ENCODE data around the gene HPGDS. TPM values are rescaled to one million over a fixed set of nuclear protein-coding genes. Genes with fewer than 3 reads are reported as not detected.

HPGDS gene
- total RNA-seq, 1 experiment from 2014 or later: 0.21 TPM

- peaks cover 16% of the 10 kb centered on the region for H3K36me3 ChIP-seq (replicated peaks; ENCODE audit: control insufficient read depth, insufficient read depth, low read length)
- no peak for DNase-seq
- H3K27me3 ChIP-seq (ENCODE audit: control insufficient read depth, insufficient read depth, low read length): no peaks in the 10 kb centered on the region
- no peak overlapping the region for H3K4me3 ChIP-seq (ENCODE audit: insufficient read depth, low read depth, low read length)
Observed at GRCh38 chr4:94276204-94276603, 66.4 kb downstream of the HPGDS start.

GRCh38 chr4:94274912-94275311, 67.7 kb downstream of the HPGDS start:
- Histone ChIP-seq H3K27me3 (ENCODE audit: control insufficient read depth, insufficient read depth, low read length) (no peaks in the 10 kb centered on the region), H3K4me3 (ENCODE audit: insufficient read depth, low read depth, low read length) (no peak overlapping the region), H3K36me3 (replicated peaks; ENCODE audit: control insufficient read depth, insufficient read depth, low read length) (peaks cover 14% of the 10 kb centered on the region)
- no peak for DNase-seq

- DNase-seq: no peak
- peaks cover 4% of the 10 kb centered on the region for H3K36me3 ChIP-seq (replicated peaks; ENCODE audit: control insufficient read depth, insufficient read depth, low read length)
Observed at GRCh38 chr4:94271248-94271647, 71.4 kb downstream of the HPGDS start.

GRCh38 chr4:94267037-94267436, 75.6 kb downstream of the HPGDS start:
- Histone ChIP-seq H3K4me3 (ENCODE audit: insufficient read depth, low read depth, low read length) (no peak overlapping the region), H3K27me3 (ENCODE audit: control insufficient read depth, insufficient read depth, low read length) (no peaks in the 10 kb centered on the region), H3K36me3 (replicated peaks; ENCODE audit: control insufficient read depth, insufficient read depth, low read length) (peaks cover 4% of the 10 kb centered on the region)
- no peak for DNase-seq

More at GRCh38 chr4:94271248-94271647, 71.4 kb downstream of the HPGDS start:
- Histone ChIP-seq H3K4me3 (ENCODE audit: insufficient read depth, low read depth, low read length) (no peak overlapping the region), H3K27me3 (ENCODE audit: control insufficient read depth, insufficient read depth, low read length) (no peaks in the 10 kb centered on the region)

GRCh38 chr4:94262163-94263016, 80.2 kb downstream of the HPGDS start:
- no peaks in the 10 kb centered on the region for H3K27me3 ChIP-seq (ENCODE audit: control insufficient read depth, insufficient read depth, low read length)
- no peak overlapping the region for H3K4me3 ChIP-seq (ENCODE audit: insufficient read depth, low read depth, low read length)
- DNase-seq: no peak
- H3K36me3 ChIP-seq (replicated peaks; ENCODE audit: control insufficient read depth, insufficient read depth, low read length): peaks cover 3% of the 10 kb centered on the region

GRCh38 chr4:94256828-94257227, 85.8 kb downstream of the HPGDS start:
- no peaks in the 10 kb centered on the region for H3K27me3 ChIP-seq (ENCODE audit: control insufficient read depth, insufficient read depth, low read length)
- DNase-seq: no peak
- H3K4me3 ChIP-seq (ENCODE audit: insufficient read depth, low read depth, low read length): no peak overlapping the region
- peaks cover 4% of the 10 kb centered on the region for H3K36me3 ChIP-seq (replicated peaks; ENCODE audit: control insufficient read depth, insufficient read depth, low read length)

GRCh38 chr4:94256144-94256783, 86.4 kb downstream of the HPGDS start:
- Histone ChIP-seq H3K27me3 (ENCODE audit: control insufficient read depth, insufficient read depth, low read length) (no peaks in the 10 kb centered on the region), H3K36me3 (replicated peaks; ENCODE audit: control insufficient read depth, insufficient read depth, low read length) (peaks cover 4% of the 10 kb centered on the region), H3K4me3 (ENCODE audit: insufficient read depth, low read depth, low read length) (no peak overlapping the region)
- no peak for DNase-seq

- H3K36me3 ChIP-seq (replicated peaks; ENCODE audit: control insufficient read depth, insufficient read depth, low read length): peaks cover 5% of the 10 kb centered on the region
- DNase-seq: no peak
Observed at GRCh38 chr4:94253036-94253435, 89.6 kb downstream of the HPGDS start.

GRCh38 chr4:94251094-94251493, 91.5 kb downstream of the HPGDS start:
- H3K4me3 ChIP-seq (ENCODE audit: insufficient read depth, low read depth, low read length): no peak overlapping the region
- H3K27me3 ChIP-seq (ENCODE audit: control insufficient read depth, insufficient read depth, low read length): no peaks in the 10 kb centered on the region
- peaks cover 5% of the 10 kb centered on the region for H3K36me3 ChIP-seq (replicated peaks; ENCODE audit: control insufficient read depth, insufficient read depth, low read length)
- DNase-seq: no peak

More at GRCh38 chr4:94253036-94253435, 89.6 kb downstream of the HPGDS start:
- Histone ChIP-seq H3K4me3 (ENCODE audit: insufficient read depth, low read depth, low read length) (no peak overlapping the region), H3K27me3 (ENCODE audit: control insufficient read depth, insufficient read depth, low read length) (no peaks in the 10 kb centered on the region)

Other genes with a start within 250 kb of the HPGDS start
- gene SMARCAD1, start 135.0 kb downstream of the HPGDS start, total RNA-seq (2014; rRNA removed; shearing (Covaris generic)): 39.5 and 42.4 TPM in 2 replicates
- 33.4 and 43.1 TPM in 2 replicates for gene PDLIM5, start 109.1 kb upstream of the HPGDS start, total RNA-seq (2014; rRNA removed; shearing (Covaris generic))

All from H7 (cell line).